Rectal smooth muscle tissue (tissue), 1 donor: ENCODE results near the gene FCRL6.

Experiments used
- H3K27ac ChIP-seq: one replicate; pipeline ENCODE4 v1.7.0; 2013; ENCODE audit warnings: low read depth, low read length, inconsistent platforms
- H3K27me3 ChIP-seq: one replicate; pipeline ENCODE4 v1.7.0; 2013; ENCODE audit warnings: low read length; ENCODE audit not compliant: control insufficient read depth, insufficient read depth
- H3K36me3 ChIP-seq: one replicate; pipeline ENCODE4 v1.7.0; 2013; ENCODE audit warnings: low read length; ENCODE audit not compliant: control insufficient read depth, insufficient read depth
- H3K4me1 ChIP-seq: one replicate; pipeline ENCODE4 v1.7.0; 2013; ENCODE audit warnings: low read length; ENCODE audit not compliant: control insufficient read depth, insufficient read depth
- H3K4me3 ChIP-seq: one replicate; pipeline ENCODE4 v1.7.0; 2013; ENCODE audit warnings: low read length
- H3K9ac ChIP-seq: one replicate; pipeline ENCODE4 v1.7.0; 2013; ENCODE audit warnings: low read length

The FCRL6 gene

GRCh38 chr1:159829273-159829634 lies 27.1 kb downstream of the FCRL6 start:
- Histone ChIP-seq H3K4me1 (no peaks in the 10 kb centered on the region), H3K27me3 (no peaks in the 10 kb centered on the region), H3K4me3 (no peak overlapping the region), H3K9ac (no peak overlapping the region), H3K36me3 (no peaks in the 10 kb centered on the region), H3K27ac (no peak overlapping the region)

GRCh38 chr1:159829822-159830465 lies 27.8 kb downstream of the FCRL6 start:
- no peak overlapping the region for H3K4me3 ChIP-seq
- H3K27me3 ChIP-seq, result no peaks in the 10 kb centered on the region
- no peaks in the 10 kb centered on the region for H3K36me3 ChIP-seq
- no peak overlapping the region for H3K9ac ChIP-seq
- no peak overlapping the region for H3K27ac ChIP-seq
- H3K4me1 ChIP-seq, result no peaks in the 10 kb centered on the region

- Histone ChIP-seq H3K4me3 (no peak overlapping the region), H3K27ac (no peak overlapping the region), H3K9ac (no peak overlapping the region), H3K27me3 (no peaks in the 10 kb centered on the region), H3K36me3 (peaks cover 3% of the 10 kb centered on the region), H3K4me1 (no peaks in the 10 kb centered on the region)
These were observed 28.6 kb downstream of the FCRL6 start for GRCh38 chr1:159830722-159831121.

GRCh38 chr1:159831412-159832141 lies 29.4 kb downstream of the FCRL6 start:
- H3K27ac ChIP-seq, result no peak overlapping the region
- H3K27me3 ChIP-seq, result no peaks in the 10 kb centered on the region
- H3K36me3 ChIP-seq, result peaks cover 3% of the 10 kb centered on the region
- no peak overlapping the region for H3K9ac ChIP-seq
- no peaks in the 10 kb centered on the region for H3K4me1 ChIP-seq
- H3K4me3 ChIP-seq, result no peak overlapping the region

- H3K27ac ChIP-seq, result no peak overlapping the region
- peaks cover 3% of the 10 kb centered on the region for H3K36me3 ChIP-seq
- H3K4me3 ChIP-seq, result no peak overlapping the region
- no peak overlapping the region for H3K9ac ChIP-seq
- H3K27me3 ChIP-seq, result no peaks in the 10 kb centered on the region
- H3K4me1 ChIP-seq, result no peaks in the 10 kb centered on the region
These were observed 30.1 kb downstream of the FCRL6 start for GRCh38 chr1:159832309-159832708.

GRCh38 chr1:159835356-159835755 lies 33.2 kb downstream of the FCRL6 start:
- Histone ChIP-seq H3K36me3 (peaks cover 6% of the 10 kb centered on the region), H3K4me1 (no peaks in the 10 kb centered on the region), H3K27me3 (no peaks in the 10 kb centered on the region), H3K4me3 (no peak overlapping the region), H3K27ac (no peak overlapping the region), H3K9ac (no peak overlapping the region)

GRCh38 chr1:159835862-159836525 lies 33.8 kb downstream of the FCRL6 start:
- no peak overlapping the region for H3K9ac ChIP-seq
- H3K27me3 ChIP-seq, result no peaks in the 10 kb centered on the region
- H3K4me3 ChIP-seq, result no peak overlapping the region
- no peaks in the 10 kb centered on the region for H3K4me1 ChIP-seq
- H3K36me3 ChIP-seq, result peaks cover 6% of the 10 kb centered on the region
- H3K27ac ChIP-seq, result no peak overlapping the region

GRCh38 chr1:159838715-159839114 lies 36.6 kb downstream of the FCRL6 start:
- Histone ChIP-seq H3K9ac (no peak overlapping the region), H3K27ac (no peak overlapping the region), H3K36me3 (peaks cover 6% of the 10 kb centered on the region), H3K27me3 (no peaks in the 10 kb centered on the region), H3K4me1 (no peaks in the 10 kb centered on the region), H3K4me3 (no peak overlapping the region)

GRCh38 chr1:159839116-159839849 lies 37.1 kb downstream of the FCRL6 start:
- H3K4me3 ChIP-seq, result no peak overlapping the region
- H3K9ac ChIP-seq, result no peak overlapping the region
- no peaks in the 10 kb centered on the region for H3K27me3 ChIP-seq
- H3K36me3 ChIP-seq, result peaks cover 6% of the 10 kb centered on the region
- no peaks in the 10 kb centered on the region for H3K4me1 ChIP-seq
- H3K27ac ChIP-seq, result no peak overlapping the region

- Histone ChIP-seq H3K27ac (no peak overlapping the region), H3K9ac (no peak overlapping the region), H3K27me3 (no peaks in the 10 kb centered on the region), H3K4me1 (no peaks in the 10 kb centered on the region), H3K36me3 (peaks cover 3% of the 10 kb centered on the region), H3K4me3 (no peak overlapping the region)
These were observed 39.6 kb downstream of the FCRL6 start for GRCh38 chr1:159841749-159842148.

GRCh38 chr1:159843459-159843858 lies 41.3 kb downstream of the FCRL6 start:
- Histone ChIP-seq H3K4me3 (no peak overlapping the region), H3K9ac (no peak overlapping the region), H3K36me3 (no peaks in the 10 kb centered on the region), H3K27me3 (no peaks in the 10 kb centered on the region), H3K27ac (no peak overlapping the region), H3K4me1 (no peaks in the 10 kb centered on the region)
